Measurements from ENCODE around the gene ZSWIM7. TPM values are rescaled to one million over a fixed set of nuclear protein-coding genes. Genes with fewer than 3 reads are reported as not detected.

The ZSWIM7 gene
- polyA plus RNA-seq, 3 donors, result 43.1 to 70.1 (median 67.1) TPM

DNA sequence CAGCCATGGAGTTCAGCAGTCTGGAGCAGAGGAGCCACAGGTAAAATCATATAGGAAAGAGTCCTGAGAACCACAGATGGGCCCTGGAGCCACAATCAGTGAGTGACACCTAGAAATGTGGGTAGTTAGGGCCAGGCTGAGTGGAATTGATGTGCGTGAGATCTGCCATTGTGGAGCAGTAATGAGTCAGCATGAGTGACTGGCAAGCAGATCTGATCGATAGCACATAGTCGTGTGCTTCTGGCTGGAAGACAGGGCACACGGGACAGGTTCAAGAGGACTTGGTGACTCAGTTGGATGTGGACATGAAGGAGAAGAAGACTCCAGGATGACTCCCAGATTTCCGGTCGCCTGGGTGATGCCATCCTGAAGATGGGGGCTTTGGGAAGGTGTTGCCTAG is 42.3 kb downstream of the ZSWIM7 start:
- Mint-ChIP-seq H3K27ac (peak overlapping the region in 4 of 7 donors; percentile 42 to 99 (median 98)), H3K4me1 (peaks cover 58% of the 10 kb centered on the region), H3K27me3 (ENCODE audit: low read depth in 3 of 3) (peaks cover 0 to 5% (median 2%) of the 10 kb centered on the region in 3 donors), H3K4me3 (no peak overlapping the region), H3K9me3 (no peaks in the 10 kb centered on the region), H3K36me3 (peaks cover 26 to 28% of the 10 kb centered on the region in 2 donors)
- WGBS (ENCODE audit: insufficient coverage), result 96% methylated on average over 6 of the region's 6 CpGs
- Histone ChIP-seq H3K27me3 (ENCODE audit: control insufficient read depth in 2 of 2, insufficient read depth in 2 of 2, low read length in 2 of 2) (no peaks in the 10 kb centered on the region), H3K9ac (ENCODE audit: insufficient read depth, low read length, poor library complexity, severe bottlenecking) (no peak overlapping the region), H3K4me3 (replicated peaks in 1 of 3; ENCODE audit: low read depth in 2 of 3, low read length in 3 of 3) (no peak overlapping the region), H2AFZ (ENCODE audit: insufficient read depth, low read depth, low read length, poor library complexity, severe bottlenecking) (no peak overlapping the region), H3K79me2 (ENCODE audit: insufficient read depth, low read length) (peaks cover 3% of the 10 kb centered on the region), H3K4me1 (ENCODE audit: control insufficient read depth in 1 of 2, insufficient read depth in 2 of 2, low read length in 2 of 2) (peaks cover 39 to 48% of the 10 kb centered on the region in 2 donors), H3K4me2 (replicated peaks; ENCODE audit: extremely low read depth, low read length, poor library complexity, severe bottlenecking) (no peak overlapping the region), H3K9me3 (replicated peaks in 1 of 2; ENCODE audit: control insufficient read depth in 1 of 2, insufficient read depth in 1 of 2, low read length in 2 of 2) (no peaks in the 10 kb centered on the region), H3K27ac (ENCODE audit: low read depth in 1 of 2, low read length in 2 of 2) (no peak overlapping the region), H3K36me3 (replicated peaks in 1 of 2; ENCODE audit: control insufficient read depth in 1 of 2, insufficient read depth in 2 of 2, low read length in 2 of 2) (no peaks in the 10 kb centered on the region), H4K20me1 (ENCODE audit: insufficient read depth, low read length) (no peaks in the 10 kb centered on the region)
- intact Hi-C loops (cut with micrococcal nuclease), result loop anchor here in 1 of 2 donors (5.0 kb wide), 1 partner anchor 75 kb away; no protein-coding TSS in a partner anchor
- DNase-seq, result peak in 1 of 3 donors; percentile 54
- TF ChIP-seq, protein P1, sequence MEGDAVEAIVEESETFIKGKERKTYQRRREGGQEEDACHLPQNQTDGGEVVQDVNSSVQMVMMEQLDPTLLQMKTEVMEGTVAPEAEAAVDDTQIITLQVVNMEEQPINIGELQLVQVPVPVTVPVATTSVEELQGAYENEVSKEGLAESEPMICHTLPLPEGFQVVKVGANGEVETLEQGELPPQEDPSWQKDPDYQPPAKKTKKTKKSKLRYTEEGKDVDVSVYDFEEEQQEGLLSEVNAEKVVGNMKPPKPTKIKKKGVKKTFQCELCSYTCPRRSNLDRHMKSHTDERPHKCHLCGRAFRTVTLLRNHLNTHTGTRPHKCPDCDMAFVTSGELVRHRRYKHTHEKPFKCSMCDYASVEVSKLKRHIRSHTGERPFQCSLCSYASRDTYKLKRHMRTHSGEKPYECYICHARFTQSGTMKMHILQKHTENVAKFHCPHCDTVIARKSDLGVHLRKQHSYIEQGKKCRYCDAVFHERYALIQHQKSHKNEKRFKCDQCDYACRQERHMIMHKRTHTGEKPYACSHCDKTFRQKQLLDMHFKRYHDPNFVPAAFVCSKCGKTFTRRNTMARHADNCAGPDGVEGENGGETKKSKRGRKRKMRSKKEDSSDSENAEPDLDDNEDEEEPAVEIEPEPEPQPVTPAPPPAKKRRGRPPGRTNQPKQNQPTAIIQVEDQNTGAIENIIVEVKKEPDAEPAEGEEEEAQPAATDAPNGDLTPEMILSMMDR (IDR thresholded peaks at IDR 0.05), result no peak

DNA sequence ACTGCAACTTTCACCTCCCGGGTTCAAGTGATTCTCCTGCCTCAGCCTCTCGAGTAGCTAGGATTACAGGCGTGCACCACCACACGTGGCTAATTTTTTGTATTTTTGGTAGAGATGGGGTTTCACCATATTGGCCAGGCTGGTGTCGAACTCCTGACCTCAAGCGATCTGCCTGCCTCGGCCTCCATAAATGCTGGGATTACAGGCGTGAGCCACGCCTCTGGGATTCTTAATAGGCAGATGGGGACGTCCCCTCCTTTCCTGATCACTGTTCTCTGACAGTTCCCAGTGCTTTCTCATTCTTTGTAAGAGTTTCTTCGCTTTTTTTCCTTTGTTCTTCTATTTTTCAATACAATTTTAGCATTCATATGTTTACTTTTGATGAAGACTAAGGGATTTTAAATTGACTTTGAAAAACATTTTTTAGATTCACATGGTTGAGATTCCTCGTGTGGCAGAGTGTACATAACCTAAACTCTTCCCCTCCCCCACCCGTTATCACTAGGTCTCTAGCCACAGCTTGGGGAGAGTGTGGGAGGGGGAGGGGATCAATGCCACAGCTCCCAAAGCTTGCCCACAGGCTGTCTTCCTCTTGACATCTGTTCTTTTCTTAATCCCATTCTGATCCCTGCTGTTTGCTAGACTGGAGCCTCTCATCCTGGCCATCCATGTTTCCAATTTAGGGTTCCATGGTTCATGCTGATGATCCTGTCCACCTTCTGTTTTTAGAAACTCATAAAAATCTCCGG is 43.5 kb downstream of the ZSWIM7 start:
- Mint-ChIP-seq H3K36me3 (peaks cover 29 to 31% of the 10 kb centered on the region in 2 donors), H3K27me3 (ENCODE audit: low read depth in 3 of 3) (peaks cover 0 to 5% (median 2%) of the 10 kb centered on the region in 3 donors), H3K4me1 (peaks cover 54% of the 10 kb centered on the region), H3K27ac (peak overlapping the region in 5 of 7 donors; percentile 15 to 90 (median 81)), H3K9me3 (no peaks in the 10 kb centered on the region), H3K4me3 (no peak overlapping the region)
- WGBS (ENCODE audit: insufficient coverage), result 100% methylated on average over 2 of the region's 14 CpGs
- no peaks in the 10 kb centered on the region for H3K27me3 ChIP-seq (ENCODE audit: control insufficient read depth in 2 of 2, insufficient read depth in 2 of 2, low read length in 2 of 2)
- H3K9me3 ChIP-seq (replicated peaks in 1 of 2; ENCODE audit: control insufficient read depth in 1 of 2, insufficient read depth in 1 of 2, low read length in 2 of 2), result no peaks in the 10 kb centered on the region
- no peaks in the 10 kb centered on the region for H4K20me1 ChIP-seq (ENCODE audit: insufficient read depth, low read length)
- H2AFZ ChIP-seq (ENCODE audit: insufficient read depth, low read depth, low read length, poor library complexity, severe bottlenecking), result no peak overlapping the region
- peaks cover 3% of the 10 kb centered on the region for H3K79me2 ChIP-seq (ENCODE audit: insufficient read depth, low read length)
- no peak for DNase-seq
- no peak overlapping the region for H3K4me3 ChIP-seq (replicated peaks in 1 of 3; ENCODE audit: low read depth in 2 of 3, low read length in 3 of 3)
- H3K4me1 ChIP-seq (ENCODE audit: control insufficient read depth in 1 of 2, insufficient read depth in 2 of 2, low read length in 2 of 2), result peaks cover 39 to 48% of the 10 kb centered on the region in 2 donors
- H3K36me3 ChIP-seq (replicated peaks in 1 of 2; ENCODE audit: control insufficient read depth in 1 of 2, insufficient read depth in 2 of 2, low read length in 2 of 2), result peaks cover 0 to under 1% of the 10 kb centered on the region in 2 donors
- H3K9ac ChIP-seq (ENCODE audit: insufficient read depth, low read length, poor library complexity, severe bottlenecking), result no peak overlapping the region
- H3K4me2 ChIP-seq (replicated peaks; ENCODE audit: extremely low read depth, low read length, poor library complexity, severe bottlenecking), result no peak overlapping the region
- intact Hi-C loops (cut with micrococcal nuclease), result loop anchor here in 1 of 2 donors (5.0 kb wide), 1 partner anchor 74 kb away; no protein-coding TSS in a partner anchor
- H3K27ac ChIP-seq (ENCODE audit: low read depth in 1 of 2, low read length in 2 of 2), result no peak overlapping the region
- TF ChIP-seq, protein P1 (IDR thresholded peaks at IDR 0.05), result no peak
